ENCODE measurements around the gene SLC25A19.

GRCh38 chr17:75315541-75316243, 26.5 kb upstream of the SLC25A19 start:
- TF ChIP-seq EZH2 (IDR thresholded peaks at IDR 0.05; ENCODE audit: low read length, missing control alignments) (no peak), CTCF (conservative IDR thresholded peaks at IDR 0.05 in 1 of 2, IDR thresholded peaks at IDR 0.05 in 1 of 2; ENCODE audit: low read depth in 1 of 2, low read length in 2 of 2) (no peak)

Data from fibroblast of lung (primary cell).